GM18873 (cell line): ENCODE data around the gene NAAA.
A peak's percentile ranks its signal among the peaks of the same experiment; 100 is the strongest.
"Not testable (repeated sequence)": the region's sequence is repeated elsewhere in the genome, so short reads cannot be mapped to it uniquely, and the experiment has no call there.

Experiments used
- ATAC-seq: cut with Tn5 transposase; IDR thresholded peaks from one replicate; pipeline ENCODE4 v1.9.1; 2021; ENCODE audit warnings: mild to moderate bottlenecking, moderate library complexity, moderate number of reproducible peaks; ENCODE audit not compliant: unreplicated experiment, low FRiP score

Gene NAAA

GRCh38 chr4:75940692-75941253 is at the start of gene NAAA:
TSS of gene NAAA (minus strand) at chr4:75941013. CDS start at chr4:75940949, 64 bp downstream.
- ATAC-seq: peak; percentile 60

DNA sequence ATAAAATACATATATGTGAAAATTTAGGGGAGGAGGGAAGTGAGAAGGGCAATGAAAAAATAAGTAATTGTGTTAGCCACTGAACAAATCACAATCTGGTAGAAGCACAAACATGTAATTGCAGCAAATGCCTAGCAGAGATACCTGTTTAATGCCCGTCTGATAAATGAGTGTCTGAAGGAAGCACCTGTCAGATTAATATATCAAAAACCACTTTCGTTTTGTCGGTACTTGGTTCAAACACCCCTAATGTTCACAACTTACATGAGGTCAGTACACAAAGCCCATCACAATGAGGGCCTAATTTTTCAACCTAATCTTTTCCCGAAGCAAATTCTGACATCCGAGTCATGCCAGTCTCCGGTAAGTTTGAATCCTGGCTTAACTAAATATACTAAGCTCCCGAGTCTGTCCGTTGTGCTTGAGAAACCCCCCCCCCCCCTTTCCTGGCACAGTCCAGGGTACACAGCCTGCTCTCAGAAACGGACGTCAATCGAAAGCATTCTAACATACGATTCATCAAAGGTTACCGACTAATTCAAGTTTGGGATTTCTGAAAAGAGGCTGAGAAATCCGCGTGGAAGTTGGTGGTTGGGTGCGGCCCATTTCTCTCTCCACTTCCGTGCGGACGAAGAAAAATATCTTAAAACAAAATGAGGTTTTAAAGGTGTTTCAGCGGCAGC is 49.2 kb upstream of the NAAA start:
- ATAC-seq: no peak

- ATAC-seq: no peak
Observed at GRCh38 chr4:75985116-75985515, 44.3 kb upstream of the NAAA start.

- no peak for ATAC-seq
Observed at GRCh38 chr4:75980576-75980975, 39.8 kb upstream of the NAAA start.

GRCh38 chr4:75976177-75976576 is 35.4 kb upstream of the NAAA start:
- no peak for ATAC-seq

- no peak for ATAC-seq
Observed at GRCh38 chr4:75973766-75974165, 33.0 kb upstream of the NAAA start.

DNA sequence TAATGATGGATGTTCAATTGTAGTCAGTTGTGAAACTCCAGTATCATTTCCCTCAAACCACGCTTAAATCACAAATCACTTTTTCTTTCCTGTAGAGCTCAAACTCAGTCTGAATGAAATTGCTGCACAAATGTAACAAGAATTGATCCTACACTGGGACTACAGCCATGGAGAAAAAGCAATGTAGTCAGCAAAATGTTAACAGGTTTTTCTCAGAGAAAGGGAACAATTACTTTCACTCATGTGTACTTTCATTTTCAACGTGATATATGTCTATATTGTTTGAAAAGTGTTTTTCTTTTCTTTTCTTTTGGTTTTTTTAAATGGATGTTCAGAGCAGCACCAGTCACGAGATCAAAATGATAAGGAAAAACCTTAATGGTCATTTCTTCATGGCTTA is 27.3 kb upstream of the NAAA start:
- no peak for ATAC-seq

GRCh38 chr4:75963558-75963957 is 22.7 kb upstream of the NAAA start:
- no peak for ATAC-seq

DNA sequence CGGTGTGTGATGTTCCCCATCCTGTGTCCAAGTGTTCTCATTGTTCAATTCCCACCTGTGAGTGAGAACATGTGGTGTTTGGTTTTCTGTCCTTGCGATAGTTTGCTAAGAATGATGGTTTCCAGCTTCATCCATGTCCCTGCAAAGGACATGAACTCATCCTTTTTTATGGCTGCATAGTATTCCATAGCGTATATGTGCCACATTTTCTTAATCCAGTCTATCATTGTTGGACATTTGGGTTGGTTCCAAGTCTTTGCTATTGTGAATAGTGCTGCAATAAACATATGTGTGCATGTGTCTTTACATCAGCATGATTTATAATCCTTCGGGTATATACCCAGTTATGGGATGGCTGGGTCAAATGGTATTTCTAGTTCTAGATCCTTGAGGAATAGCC is 21.3 kb upstream of the NAAA start:
- ATAC-seq: not testable (repeated sequence)

DNA sequence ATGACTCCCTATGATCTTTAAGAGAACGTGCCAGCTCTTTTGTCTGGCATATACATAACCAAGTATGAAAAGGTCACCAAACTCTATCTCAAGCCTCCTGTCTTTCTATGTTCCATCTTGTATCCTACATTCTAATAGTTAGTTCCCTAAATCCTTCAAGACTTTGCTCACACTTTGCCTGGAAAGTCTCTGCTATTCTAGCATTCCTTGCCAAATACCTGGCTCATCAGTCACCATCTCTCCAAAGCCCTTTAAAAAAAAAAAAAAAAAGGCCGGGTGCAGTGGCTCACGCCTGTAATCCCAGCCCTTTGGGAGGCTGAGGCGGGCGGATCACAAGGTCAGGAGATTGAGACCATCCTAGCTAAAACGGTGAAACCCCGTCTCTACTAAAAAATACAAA is 17.7 kb upstream of the NAAA start:
- not testable (repeated sequence) for ATAC-seq

DNA sequence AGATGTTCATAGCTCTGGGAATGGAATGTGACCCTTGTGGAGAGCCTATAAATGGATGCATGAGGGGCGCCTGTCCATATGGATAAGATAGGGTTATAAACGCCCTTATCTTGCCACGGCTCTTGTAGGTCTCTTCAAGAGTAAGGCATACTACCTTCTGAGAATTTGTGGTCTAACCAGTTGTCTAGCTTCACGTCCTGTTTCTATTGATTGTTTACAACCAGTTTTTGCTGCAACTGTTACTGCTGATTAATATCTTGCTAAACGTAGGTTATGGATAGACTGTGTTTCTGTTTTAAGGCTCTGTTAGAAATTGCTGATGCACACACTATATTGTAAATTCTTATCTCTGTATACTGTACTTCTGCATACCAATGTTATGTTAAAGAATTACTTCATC is 14.0 kb upstream of the NAAA start:
- not testable (repeated sequence) for ATAC-seq

DNA sequence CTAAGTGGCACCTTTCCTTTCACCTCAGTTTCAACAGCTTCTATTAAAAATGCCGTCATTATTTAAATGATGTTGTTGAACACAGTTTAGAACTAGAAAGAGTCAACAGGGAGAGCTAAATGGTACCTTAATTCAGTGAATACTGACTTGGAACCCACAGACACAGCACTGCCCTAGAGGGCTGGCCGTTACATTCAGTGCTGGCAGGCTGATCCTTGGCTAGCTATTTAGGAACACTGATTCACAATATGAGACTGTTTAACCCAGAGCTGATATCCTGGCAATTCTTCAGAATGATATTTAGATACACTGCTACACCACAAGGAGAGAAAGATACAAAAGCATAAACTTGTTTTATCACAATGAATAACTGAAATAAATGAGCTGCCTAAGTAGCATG is 12.7 kb upstream of the NAAA start:
- ATAC-seq: no peak

DNA sequence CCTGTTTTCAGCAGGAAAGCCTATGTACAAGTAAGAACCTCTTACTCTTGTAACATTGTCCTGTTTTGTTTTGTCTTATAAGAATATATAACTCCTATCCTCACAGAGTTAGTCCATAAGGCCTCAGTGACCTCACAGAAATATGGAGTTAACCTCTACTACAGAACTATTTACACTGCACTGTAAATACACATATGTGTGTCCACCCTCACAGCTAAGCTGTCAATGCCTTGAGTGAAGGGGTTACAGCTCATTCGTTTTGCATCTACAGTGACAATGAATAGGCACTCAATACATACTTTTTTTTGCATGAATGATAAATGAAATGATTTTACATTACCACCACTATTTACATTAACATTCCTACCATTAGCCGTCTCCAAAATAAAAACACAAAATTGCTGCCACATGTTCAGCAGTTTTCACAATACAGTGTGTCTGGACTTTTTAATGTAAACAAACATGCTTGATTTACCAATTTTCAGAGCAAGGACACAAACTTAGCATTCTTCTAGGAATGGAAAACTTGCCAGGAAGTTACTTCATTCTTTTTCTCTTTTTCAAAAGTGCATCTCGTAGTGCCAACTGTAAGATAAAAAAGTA is 9.5 kb upstream of the NAAA start:
- ATAC-seq: no peak

DNA sequence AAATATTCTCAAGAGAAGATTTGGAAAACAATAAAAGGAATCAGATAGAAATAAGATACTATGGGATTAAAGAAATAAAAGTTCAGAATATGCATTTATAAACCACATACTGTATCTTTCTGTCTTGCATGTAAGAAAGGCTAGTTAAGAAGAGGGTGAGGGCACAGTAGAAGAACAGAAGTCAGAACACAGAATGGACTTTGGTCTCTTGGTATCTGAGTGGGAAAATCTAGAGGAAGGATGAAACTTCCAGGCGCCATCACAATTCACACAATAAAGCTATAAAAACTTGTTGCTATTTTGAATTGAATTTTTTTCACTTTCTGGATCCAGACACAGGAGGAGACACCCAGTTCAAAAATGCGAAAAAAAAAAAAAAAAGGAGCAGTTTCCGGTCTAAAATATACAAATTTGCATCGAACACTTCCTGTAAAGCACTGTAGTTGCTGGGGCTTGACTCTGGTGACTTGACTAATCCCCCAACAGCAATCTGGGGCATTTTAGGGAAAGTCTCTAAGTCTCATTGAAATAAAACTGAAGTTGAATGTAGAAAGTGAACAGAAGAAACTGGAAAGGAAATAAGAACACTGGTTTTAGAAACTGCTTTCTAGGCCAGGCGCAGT is 8.1 kb upstream of the NAAA start:
- ATAC-seq: peak; percentile 81

- peak; percentile 48 for ATAC-seq
Observed at GRCh38 chr4:75939890-75940691, 722 bp downstream of the NAAA start.

DNA sequence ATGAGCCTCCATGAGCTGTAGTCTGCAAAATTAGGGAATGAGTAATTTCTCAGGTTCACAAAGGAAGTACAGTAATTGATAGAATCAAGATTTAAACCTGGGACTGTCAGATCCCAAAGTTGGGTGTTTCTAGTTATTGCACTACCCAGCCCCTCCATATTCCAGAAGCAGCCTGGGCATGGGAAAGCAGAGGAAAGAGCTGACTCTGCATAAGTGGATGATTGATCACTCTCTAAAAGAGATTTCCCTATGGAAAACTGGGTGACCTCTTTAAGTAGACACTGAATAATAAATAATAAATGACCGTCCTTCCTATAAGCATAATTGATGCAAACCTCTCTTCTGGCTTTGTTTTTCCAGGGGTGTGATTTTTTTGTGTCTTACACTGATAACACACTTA is 5.2 kb downstream of the NAAA start:
- no peak for ATAC-seq

DNA sequence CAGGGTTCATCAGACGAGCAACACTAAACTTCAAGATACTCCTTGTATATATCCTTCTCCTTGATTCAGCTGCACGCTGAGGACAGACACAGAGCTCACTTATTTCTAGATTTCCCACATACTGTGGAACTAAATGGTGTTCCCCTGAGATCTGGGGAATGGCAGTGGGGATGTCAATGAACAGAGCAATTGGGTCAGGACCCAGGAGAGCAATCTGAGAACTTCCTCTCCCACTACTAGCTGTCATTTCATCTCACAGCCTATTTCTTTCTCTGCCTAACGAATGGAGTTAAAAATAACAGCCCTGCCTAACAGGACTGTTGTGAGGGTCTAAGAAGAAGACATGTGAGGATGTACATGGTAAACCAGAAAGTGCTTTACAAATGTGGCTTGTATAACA is 10.7 kb downstream of the NAAA start:
- no peak for ATAC-seq

GRCh38 chr4:75924916-75925315 is 15.9 kb downstream of the NAAA start:
- not testable (repeated sequence) for ATAC-seq

GRCh38 chr4:75924309-75924827 is 16.4 kb downstream of the NAAA start:
- no peak for ATAC-seq

DNA sequence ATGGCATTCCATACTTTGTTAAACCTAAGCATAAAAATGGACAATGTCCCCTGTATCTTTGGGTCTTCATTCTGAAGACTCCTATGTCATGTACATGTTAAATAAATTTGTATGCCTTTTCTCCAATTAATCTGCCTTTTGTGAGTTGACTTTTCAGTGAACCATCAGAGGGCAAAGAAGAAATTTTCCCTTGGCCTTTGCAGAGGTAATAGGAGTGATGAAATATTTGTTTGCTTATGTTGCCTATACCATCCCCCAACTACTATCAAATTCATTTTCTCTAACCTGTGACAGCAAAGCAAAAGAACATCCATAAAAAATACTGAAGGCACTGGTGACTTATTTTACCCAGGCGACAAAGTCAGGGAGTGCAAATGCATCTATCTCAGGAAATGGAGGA is 18.2 kb downstream of the NAAA start:
- ATAC-seq: no peak

- no peak for ATAC-seq
Observed at GRCh38 chr4:75921910-75922309, 18.9 kb downstream of the NAAA start.
